Endometrial microvascular endothelial cells (primary cell): ENCODE results near the gene ACVR2A. TPM values are rescaled to one million over a fixed set of nuclear protein-coding genes. Genes with fewer than 3 reads are reported as not detected.

Source experiments
- in situ Hi-C: cut with HindIII; loops from 2 replicates; pipeline ENCODE4 v1.10.0; 2017; ENCODE audit warnings: low sequenced_read_pairs, low pct_unique_long_range_greater_than_20kb; ENCODE audit errors: inconsistent ontology term
- total RNA-seq: library from RNA; depleted of rRNA; stranded (reverse); fragments of >200 nt; gene quantifications from one replicate; pipeline ENCODE4 v1.2.3, GENCODE V29; 2015; ENCODE audit errors: inconsistent ontology term

The ACVR2A gene
- total RNA-seq, 1 donor from 2014 or later = 4.7 TPM

DNA sequence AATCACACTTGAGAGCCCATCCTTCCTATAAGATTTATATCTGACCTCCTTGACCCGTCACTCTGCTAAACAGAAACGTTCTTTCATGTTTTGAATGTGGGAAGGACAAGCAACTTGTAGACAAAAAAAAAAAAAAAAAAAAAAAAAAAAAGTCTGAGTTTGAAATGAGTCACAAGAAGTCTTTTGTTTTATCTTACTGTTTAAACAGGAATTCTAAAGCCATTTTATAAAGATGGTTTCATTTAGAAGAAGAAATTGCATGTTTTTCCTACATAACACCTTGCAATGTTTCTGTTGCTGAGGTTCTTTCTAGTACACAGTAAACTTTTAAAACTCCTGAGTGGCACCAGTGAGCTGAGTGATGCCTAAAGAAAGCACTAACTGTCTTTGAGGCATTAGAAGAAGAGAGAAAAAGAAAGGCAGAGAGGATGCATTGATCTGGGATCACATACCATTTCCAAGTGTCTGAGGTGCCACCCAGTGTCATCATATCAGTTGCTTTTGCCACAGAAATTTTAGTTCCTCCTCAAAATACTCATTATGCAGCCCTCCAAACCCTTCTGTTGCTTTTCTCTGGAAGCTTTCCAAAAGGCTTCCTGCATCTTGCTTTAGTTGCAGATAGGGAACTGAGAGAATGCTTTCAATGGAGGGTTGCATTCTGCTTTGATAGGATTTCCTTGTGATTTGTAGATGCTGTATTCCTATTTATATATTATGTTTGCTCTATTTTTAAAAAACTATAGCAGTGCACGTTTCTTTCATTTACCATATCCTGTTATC is 69.1 kb downstream of the ACVR2A start:
- in situ Hi-C loops = no loop called here

DNA sequence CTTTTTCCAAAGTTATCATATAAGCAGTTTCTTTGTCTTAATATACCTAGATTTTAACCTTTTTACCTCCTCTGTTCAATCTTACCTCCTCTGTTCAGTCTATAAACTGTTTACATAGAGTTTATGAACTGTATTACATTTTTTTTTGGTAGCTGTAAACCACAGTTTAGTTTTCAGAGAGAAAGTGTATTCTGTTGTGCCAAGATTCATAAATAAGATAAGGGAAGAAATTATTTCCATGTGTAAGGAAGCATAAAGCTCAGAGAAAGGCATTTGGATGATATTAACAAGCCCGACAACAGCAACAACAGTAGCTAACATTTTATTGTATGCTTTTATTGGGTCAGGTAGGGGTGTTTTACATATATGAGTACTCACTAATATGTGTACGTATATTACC is 71.2 kb downstream of the ACVR2A start:
- in situ Hi-C loops = no loop called here

DNA sequence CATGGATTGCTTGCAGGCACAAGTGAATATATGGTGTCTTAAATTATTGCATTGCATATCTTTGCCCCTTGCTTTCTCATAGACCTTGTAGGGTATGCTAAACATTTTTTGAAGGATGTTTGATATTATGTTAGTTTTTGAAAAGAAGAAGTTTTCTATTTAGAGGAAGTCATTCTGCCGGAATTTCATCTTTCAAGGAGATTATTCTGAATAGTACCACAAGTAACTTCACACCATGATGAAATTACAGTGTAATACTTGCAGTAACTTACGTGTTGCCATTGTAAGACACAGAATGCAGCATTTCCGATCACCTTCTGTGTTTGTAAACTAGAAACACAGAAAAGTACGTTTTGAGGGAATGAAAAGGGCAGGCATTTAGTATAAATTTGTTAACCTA is 71.9 kb downstream of the ACVR2A start:
- in situ Hi-C loops = no loop called here

DNA sequence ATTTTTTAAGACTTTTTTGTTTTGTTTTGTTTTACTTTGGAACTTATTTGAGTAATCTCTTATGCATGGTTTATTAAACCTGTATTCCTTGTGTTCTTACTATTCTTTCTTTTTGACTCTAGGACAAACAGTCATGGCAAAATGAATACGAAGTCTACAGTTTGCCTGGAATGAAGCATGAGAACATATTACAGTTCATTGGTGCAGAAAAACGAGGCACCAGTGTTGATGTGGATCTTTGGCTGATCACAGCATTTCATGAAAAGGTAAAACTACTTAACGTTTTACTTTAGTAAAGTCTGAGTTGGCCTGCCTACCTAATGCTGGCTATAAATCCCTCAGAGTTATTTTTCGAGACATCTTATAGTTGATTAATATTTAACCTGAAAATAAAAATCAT is 72.3 kb downstream of the ACVR2A start:
- in situ Hi-C loops = no loop called here

DNA sequence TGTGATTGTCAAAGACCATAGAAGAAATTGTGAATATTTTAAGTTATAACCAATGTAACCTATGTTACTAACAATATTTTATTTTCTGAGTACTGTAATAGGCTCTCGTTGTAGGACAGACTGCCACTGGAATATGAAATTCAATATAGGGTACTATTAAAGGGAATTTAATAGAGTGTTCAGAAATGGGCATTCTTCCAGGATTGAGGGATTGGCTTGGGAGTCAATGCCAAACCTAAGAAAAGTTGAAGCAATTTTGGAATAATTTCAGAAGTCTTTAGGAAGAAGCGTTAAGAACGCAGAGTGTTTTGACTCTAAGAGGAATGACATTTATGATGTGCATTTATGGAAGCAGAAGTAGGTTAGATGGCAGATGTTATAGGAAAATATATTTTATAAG is 79.0 kb downstream of the ACVR2A start:
- in situ Hi-C loops = no loop called here

DNA sequence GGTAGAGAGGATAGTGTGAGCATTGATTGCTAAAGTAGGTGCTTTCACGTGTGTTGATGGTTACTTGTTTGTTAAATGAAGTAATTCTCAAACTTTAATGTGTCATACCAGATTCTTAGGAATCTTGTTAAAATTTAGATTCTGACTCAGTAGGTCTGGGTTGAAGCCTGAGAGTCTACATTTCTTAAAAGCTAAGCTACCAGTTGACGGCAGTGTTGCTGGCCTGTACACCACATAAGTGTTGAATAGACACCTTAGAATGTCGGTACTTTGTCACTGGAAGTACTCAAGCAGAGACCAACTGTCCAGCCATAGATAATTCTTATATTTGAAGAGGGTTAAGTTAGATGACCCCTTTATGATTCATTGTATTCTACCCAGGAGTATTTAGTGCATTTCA is 79.8 kb downstream of the ACVR2A start:
- in situ Hi-C loops = no loop called here

DNA sequence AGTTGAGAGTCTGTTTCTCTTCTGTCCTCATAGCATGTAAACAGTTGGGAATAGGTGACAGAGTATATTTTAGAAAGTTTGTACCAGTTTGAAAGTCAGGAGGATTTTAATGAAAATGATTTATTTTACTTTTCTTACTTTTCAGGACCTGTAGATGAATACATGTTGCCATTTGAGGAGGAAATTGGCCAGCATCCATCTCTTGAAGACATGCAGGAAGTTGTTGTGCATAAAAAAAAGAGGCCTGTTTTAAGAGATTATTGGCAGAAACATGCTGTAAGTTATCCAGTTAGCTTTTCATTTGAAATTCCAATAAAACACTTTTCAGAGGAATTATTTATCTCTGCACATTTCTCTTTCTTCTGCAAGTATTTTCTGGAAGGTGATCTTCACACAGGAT is 81.1 kb downstream of the ACVR2A start:
- in situ Hi-C loops = no loop called here

DNA sequence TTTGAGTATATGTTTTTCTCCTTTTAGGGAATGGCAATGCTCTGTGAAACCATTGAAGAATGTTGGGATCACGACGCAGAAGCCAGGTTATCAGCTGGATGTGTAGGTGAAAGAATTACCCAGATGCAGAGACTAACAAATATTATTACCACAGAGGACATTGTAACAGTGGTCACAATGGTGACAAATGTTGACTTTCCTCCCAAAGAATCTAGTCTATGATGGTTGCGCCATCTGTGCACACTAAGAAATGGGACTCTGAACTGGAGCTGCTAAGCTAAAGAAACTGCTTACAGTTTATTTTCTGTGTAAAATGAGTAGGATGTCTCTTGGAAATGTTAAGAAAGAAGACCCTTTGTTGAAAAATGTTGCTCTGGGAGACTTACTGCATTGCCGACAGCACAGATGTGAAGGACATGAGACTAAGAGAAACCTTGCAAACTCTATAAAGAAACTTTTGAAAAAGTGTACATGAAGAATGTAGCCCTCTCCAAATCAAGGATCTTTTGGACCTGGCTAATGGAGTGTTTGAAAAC is 82.3 kb downstream of the ACVR2A start:
- in situ Hi-C loops = no loop called here

DNA sequence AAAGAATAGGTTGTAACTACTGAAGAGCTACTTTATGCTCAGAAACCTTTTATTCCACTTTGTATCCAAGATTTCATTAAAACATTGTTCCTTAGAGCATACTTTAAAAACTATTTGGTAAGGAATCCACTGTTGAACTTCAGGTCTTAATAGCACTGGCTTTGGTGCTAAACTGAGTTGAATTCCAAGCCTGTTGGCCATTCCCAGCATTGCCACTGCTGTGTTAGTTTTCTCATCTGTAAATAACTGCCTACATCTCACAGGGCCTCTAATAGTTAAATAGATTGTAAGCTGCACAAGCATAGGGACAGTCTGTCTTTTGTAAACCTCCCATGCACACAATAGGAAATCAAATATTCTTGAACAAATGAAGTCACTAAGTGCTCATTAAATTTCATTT is 89.1 kb downstream of the ACVR2A start:
- in situ Hi-C loops = no loop called here

DNA sequence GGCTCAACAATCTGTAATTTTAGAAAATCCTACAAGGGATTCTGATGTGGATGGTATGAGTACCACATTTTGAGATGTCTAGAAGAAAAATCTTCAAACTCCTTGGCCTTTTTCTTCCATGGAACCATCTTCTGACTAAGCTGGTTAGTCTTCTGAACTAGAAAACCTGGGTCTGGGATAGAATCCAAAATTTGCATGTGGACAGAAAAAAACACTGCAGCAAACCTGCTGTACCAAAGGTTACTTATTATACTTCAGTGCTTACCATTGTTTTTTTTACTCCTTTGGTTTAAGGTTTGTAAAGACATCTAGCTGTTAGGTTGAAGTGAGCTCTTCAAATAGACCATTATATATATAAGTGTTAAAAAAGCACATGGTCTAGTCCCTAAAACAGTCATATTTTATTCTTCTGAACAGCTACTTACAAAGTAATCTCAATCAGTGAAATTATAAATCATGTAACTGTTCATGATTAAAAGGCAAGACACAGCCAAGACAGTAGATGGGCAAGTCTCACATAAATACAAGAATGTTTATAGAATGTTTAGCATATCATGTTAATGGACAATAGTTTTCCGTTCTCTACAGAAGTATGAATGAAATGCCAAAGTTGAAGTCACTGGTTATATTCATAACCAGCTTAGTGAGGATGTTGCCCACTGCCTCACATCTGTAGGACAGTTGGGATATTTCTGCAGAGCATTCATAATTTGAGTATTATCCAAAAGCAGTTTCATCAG is 90.2 kb downstream of the ACVR2A start:
- in situ Hi-C loops = no loop called here

DNA sequence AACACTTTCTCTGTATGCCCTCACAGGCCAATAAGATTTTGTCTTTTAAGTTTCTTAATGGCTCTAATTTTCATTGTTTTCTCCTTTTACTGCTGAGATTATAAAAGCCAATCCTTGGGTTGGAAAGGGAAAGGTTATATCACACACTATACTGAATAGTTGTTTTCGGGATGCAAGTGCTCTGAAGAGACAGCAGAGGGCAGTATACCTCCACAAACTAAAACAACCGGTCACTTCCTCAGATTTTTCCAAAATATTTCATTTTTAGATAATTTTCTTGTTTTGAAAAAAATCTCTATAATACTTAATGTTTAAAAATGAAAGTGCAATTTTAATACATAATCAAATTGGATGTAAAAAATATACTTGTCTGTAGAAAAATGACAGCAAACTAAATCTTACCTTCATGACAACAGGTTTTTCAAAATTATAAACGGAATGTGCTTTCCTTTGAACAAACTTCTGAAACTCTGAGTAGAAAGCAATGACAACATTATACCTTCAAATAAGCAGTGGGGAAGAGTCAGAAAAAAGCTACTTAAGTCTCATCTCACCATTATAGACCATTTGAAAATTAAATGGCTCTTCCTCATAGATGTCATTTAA is 93.0 kb downstream of the ACVR2A start:
- in situ Hi-C loops = no loop called here

DNA sequence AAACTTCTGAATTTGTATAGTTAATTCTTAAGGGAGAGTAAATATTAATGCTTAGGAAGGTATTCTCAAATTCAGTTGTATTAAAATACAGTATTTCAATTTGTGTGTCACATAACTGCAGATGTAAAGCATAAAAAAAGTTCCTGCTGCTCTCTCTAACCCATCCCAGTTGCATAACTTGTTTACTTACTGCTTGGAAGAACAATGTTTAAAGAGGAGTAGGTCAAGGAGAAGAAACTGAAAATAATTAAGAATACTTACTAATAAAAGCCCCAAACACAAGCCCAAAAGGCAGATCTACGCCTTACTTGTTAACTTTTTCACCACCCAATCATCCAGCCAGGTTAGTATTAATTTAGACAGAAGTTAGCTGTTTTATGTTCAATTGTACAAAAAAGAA is 94.5 kb downstream of the ACVR2A start:
- in situ Hi-C loops = no loop called here

DNA sequence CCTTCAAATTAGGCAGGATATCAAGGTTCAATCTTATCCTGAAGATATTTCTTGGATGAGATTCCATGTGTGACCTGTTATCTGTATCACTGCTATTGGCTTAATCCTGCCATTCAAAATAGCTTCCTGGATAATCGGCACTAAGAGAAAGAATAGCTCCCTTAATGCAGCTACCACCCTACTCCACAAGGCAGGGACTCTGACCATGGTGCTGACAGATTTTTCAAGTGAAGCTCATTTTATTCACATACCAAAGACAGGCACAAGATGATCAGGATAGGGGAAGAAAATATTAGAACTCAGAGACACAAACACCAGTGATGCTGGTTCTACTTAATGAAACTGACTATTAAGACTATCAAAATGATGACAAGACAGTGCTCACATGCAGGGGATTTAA is 100.8 kb downstream of the ACVR2A start:
- in situ Hi-C loops = no loop called here

DNA sequence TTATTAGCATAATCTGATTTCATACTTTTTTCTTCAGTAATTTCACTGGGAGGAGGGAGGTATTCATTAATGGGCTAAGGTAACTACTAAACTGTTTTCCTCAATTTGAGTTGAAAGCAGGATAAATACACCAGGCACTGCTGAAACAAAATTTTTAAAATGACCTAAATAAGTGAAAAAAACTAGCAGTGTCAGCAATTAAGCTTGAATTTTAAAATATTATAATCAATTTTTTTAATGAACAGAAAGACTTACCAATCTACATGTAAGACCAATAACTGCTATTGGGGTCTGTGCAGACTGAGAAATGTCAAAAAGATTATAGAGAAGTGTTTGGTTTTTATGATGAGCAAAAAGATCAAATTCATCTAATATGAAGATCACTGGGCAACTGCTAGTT is 107.3 kb downstream of the ACVR2A start:
- in situ Hi-C loops = no loop called here

DNA sequence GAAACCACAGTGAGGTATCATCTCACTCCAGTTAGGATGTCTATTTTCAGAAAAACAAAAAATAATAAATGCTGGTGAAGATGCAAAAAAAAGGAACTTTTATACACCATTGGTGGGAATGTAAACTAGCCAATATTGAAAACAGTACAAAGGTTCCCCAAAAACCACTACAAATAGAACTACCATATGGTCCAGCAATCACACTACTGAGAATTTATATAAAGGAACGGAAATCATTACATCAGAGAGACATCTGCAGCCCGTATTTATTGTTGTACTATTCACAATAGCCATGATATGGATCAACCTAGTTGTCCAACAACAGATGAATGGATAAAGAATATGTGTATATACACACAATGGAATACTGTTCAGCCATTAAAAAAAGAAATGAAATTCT is 123.7 kb downstream of the ACVR2A start:
- in situ Hi-C loops = no loop called here

DNA sequence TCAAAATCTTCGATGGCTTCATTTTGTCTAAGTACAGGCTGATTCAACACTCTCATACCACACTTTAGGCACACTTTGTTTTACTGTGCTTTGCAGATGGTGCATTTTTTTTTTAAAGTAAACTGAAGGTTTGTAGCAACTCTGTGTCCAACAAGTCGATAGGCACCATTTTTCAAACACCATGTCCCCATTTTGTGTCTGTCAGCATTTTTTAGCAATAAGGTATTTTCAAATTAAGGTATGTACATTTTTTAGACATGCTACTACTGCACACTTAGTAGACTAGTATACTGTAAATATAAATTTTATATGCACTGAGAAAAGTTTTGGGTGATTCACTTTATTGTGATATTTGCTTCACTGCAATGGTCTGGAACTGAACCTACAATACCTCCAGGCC is 131.3 kb downstream of the ACVR2A start:
- in situ Hi-C loops = no loop called here

DNA sequence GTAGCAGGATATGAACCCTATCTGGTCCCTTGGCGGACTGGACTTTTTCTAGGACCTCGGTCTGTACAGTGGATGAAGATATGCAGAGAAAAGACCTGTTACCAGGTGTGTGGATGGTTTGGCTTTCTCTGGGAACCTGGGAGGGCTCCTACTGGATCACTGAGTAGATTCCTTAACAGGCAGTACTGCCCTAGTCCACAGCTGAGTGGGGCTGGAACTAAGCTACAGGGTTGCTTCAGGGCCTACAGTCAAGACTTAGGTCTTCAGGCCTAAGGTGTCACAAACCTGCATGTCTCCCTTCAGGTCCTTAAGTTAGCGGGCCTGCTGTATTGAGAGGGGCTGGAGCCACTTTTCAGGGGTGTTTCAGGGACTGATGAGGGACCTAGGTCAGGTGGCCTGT is 132.8 kb downstream of the ACVR2A start:
- in situ Hi-C loops = no loop called here
